Measurements from ENCODE around the gene ZNF436. TPM values are rescaled to one million over a fixed set of nuclear protein-coding genes. Genes with fewer than 3 reads are reported as not detected.

Gene ZNF436
- total RNA-seq, 2 donors from 2014 or later, result 7.1 to 13.9 TPM

- no peaks in the 10 kb centered on the region for H3K36me3 ChIP-seq
- no peaks in the 10 kb centered on the region for H3K4me1 ChIP-seq
- TF ChIP-seq CTCF (IDR thresholded peaks at IDR 0.05), result no peak
- no peaks in the 10 kb centered on the region for H3K27me3 ChIP-seq
- no peak overlapping the region for H3K4me3 ChIP-seq
- H3K9me3 ChIP-seq, result no peaks in the 10 kb centered on the region
- no peak for DNase-seq
- H3K27ac ChIP-seq, result no peak overlapping the region
- intact Hi-C loops (cut with DNase I), result no loop called here
- H3K9ac ChIP-seq (ENCODE audit: low read depth in 2 of 2, low read length in 2 of 2), result no peak overlapping the region
These were observed 17.4 kb downstream of the ZNF436 start for GRCh38 chr1:23352096-23352695.

- Histone ChIP-seq H3K4me3 (no peak overlapping the region), H3K4me1 (peaks cover 4% of the 10 kb centered on the region), H3K27me3 (no peaks in the 10 kb centered on the region), H3K9ac (ENCODE audit: low read depth in 2 of 2, low read length in 2 of 2) (no peak overlapping the region), H3K36me3 (no peaks in the 10 kb centered on the region), H3K9me3 (no peaks in the 10 kb centered on the region), H3K27ac (no peak overlapping the region)
- no peak for DNase-seq
- TF ChIP-seq CTCF (IDR thresholded peaks at IDR 0.05), result no peak
- intact Hi-C loops (cut with DNase I), result loop anchor here (10.0 kb wide), 1 partner anchor 59 kb away; no protein-coding TSS in a partner anchor
These were observed 23.7 kb downstream of the ZNF436 start for GRCh38 chr1:23345920-23346319.

DNA sequence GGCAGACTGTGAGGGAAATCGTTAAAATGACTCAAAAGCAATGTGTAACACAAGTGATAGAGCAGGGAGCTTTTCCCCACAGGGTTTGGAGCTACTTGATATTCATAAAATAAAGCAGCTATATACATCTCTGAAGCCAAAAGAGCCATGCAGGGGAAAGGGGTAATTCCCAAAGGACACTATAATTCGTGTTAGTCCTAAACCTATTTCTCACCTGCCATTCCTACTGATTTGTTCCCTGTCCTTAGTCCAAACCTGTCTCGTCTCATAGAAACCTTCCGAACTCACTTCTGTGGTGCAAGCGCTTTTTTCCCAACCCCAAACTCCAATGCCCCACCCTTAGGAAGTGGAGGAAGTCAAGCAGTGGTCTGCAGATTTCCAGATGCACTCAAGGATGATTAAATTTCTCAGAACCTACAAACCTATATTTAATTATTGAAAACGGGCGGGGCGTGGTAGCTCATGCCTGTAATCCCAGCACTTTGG lies 24.6 kb downstream of the ZNF436 start:
- Histone ChIP-seq H3K4me1 (peaks cover 9% of the 10 kb centered on the region), H3K27me3 (no peaks in the 10 kb centered on the region), H3K27ac (peak overlapping the region; percentile 96), H3K36me3 (no peaks in the 10 kb centered on the region), H3K9ac (ENCODE audit: low read depth in 2 of 2, low read length in 2 of 2) (peak overlapping the region; percentile 76 to 77), H3K4me3 (peak overlapping the region; percentile 83), H3K9me3 (no peaks in the 10 kb centered on the region)
- TF ChIP-seq CTCF (IDR thresholded peaks at IDR 0.05), result no peak
- intact Hi-C loops (cut with DNase I), result loop anchor here (10.0 kb wide), 1 partner anchor 60 kb away; no protein-coding TSS in a partner anchor
- DNase-seq, result peak; percentile 34

DNA sequence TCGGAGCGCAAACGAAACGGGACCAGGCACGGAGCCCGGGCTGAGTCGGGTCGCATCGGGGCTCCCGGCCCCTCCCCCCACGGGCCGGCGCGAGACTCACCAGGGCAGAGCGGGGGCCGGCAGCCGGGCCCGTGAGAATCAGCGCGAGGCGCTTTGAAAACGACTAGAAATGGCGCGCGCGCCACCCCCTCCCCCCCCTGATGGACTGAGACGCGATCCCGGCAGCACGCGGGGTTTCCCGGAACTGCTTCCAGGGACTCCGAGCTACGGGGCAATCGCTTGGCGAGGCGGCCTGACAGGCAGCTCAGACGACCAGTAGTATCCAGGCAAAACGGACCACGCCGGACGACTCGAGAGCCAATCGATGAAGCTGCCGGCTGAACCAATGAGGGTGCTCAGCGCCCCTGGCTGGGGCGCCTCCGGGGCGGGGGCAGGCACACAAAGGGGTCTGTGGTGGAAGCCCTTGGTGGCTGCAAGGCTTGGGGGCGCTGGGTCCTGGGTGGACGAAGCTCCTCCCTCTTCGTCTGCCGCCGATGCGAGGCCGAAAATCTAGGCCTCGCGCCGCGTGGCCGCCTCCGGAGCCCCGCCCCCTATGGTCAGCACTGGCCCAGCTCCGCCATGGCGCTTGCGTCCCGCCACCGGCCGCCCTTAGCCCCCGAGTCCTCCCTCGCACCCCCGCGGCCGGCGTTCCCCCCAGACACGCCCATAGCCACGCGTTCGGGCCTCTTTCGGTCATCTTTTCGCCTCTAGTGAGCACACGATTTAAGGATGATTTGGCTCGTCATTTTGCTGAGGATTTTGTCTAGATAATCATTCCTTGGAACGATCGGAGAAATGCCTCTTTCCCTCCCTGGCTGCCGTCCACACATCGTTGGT lies 25.3 kb downstream of the ZNF436 start, which contains the start of gene HNRNPR:
HNRNPR (minus strand) TSS at position 174 of the 876 bp plus-strand sequence. CDS start 3,276 bp downstream, outside the sequence.
- DNase-seq, result peak; percentile 100
- Histone ChIP-seq H3K4me3 (peak within 1 kb of the TSS; percentile 83), H3K27me3 (no peaks in the 10 kb centered on the region), H3K27ac (peak within 1 kb of the TSS; percentile 96), H3K9ac (ENCODE audit: low read depth in 2 of 2, low read length in 2 of 2) (peak within 1 kb of the TSS; percentile 77 to 80), H3K9me3 (no peaks in the 10 kb centered on the region), H3K36me3 (no peaks in the 10 kb centered on the region), H3K4me1 (peaks cover 9% of the 10 kb centered on the region)
- intact Hi-C loops (cut with DNase I), result loop anchor here (10.0 kb wide), 1 partner anchor 60 kb away; no protein-coding TSS in a partner anchor
- no peak for TF ChIP-seq CTCF (IDR thresholded peaks at IDR 0.05)

All from colonic mucosa (tissue), 4 donors.